ENCODE data around the gene DHRS2. TPM values are rescaled to one million over a fixed set of nuclear protein-coding genes. Genes with fewer than 3 reads are reported as not detected.

Gene DHRS2
- total and polyA plus RNA-seq, 10 of the 15 experiments (the other 5 are each of a cell fraction or from before 2014, with no cell fraction given): 0.09 to 1.8 (median 0.73) TPM; not detected in 1

GRCh38 chr14:23653051-23653450, 16.9 kb downstream of the DHRS2 start:
- in situ Hi-C loops (cut with MboI): no loop called here
- Histone ChIP-seq H3K9ac (ENCODE audit: control insufficient read depth, insufficient read depth, low read length) (no peak overlapping the region), H3K27ac (ENCODE audit: control insufficient read depth, insufficient read depth) (no peak overlapping the region), H3K27me3 (replicated peaks in 1 of 2; ENCODE audit: control insufficient read depth in 2 of 2, insufficient read depth in 2 of 2, low read length in 1 of 2) (no peaks in the 10 kb centered on the region; a peak in 1 of 4 replicates), H2AFZ (ENCODE audit: control insufficient read depth, low read depth, low read length) (no peak overlapping the region), H3K4me1 (ENCODE audit: control insufficient read depth, insufficient read depth, low read length) (no peaks in the 10 kb centered on the region), H3K36me3 (ENCODE audit: control insufficient read depth in 2 of 2, insufficient read depth in 2 of 2, low read length in 1 of 2) (no peaks in the 10 kb centered on the region), H3K4me2 (ENCODE audit: control insufficient read depth, insufficient read depth) (no peak overlapping the region), H4K20me1 (ENCODE audit: control insufficient read depth, insufficient read depth) (no peaks in the 10 kb centered on the region), H3K4me3 (no peak overlapping the region), H3K79me2 (ENCODE audit: control insufficient read depth, insufficient read depth, low read length) (no peaks in the 10 kb centered on the region), H3K9me3 (replicated peaks; ENCODE audit: control insufficient read depth, insufficient read depth, low read length) (no peaks in the 10 kb centered on the region)
- no peak for FAIRE-seq
- SMC1A ChIA-PET (ENCODE audit: uncharacterized antibody, unreplicated experiment): interaction anchor here (0.6 kb wide), 1 partner anchor 283 kb away, joined by 3 read pairs; no protein-coding TSS in a partner anchor
- no peak for DNase-seq (ENCODE audit: low read depth, low spot score)
- intact Hi-C loops (cut with micrococcal nuclease; ENCODE audit: unreplicated experiment): no loop called here
- 84% methylated on average over 1 of the region's 1 CpG for WGBS (ENCODE audit: insufficient coverage, insufficient replicate concordance, low lambda C conversion rate, missing lambda C conversion rate)
- RAD21 ChIA-PET (ENCODE audit: unreplicated experiment): no interaction called here
- POLR2A ChIA-PET: no interaction called here
- no peak for ATAC-seq
- CTCF ChIA-PET: no interaction called here
- BruUV-seq (replicated peaks): no TSS peak
- no peak for TF ChIP-seq TARDBP (IDR thresholded peaks at IDR 0.05; ENCODE audit: borderline replicate concordance)

- Histone ChIP-seq H3K4me2 (ENCODE audit: control insufficient read depth, insufficient read depth) (no peak overlapping the region), H3K9ac (ENCODE audit: control insufficient read depth, insufficient read depth, low read length) (no peak overlapping the region), H2AFZ (ENCODE audit: control insufficient read depth, low read depth, low read length) (no peak overlapping the region), H3K4me1 (ENCODE audit: control insufficient read depth, insufficient read depth, low read length) (no peaks in the 10 kb centered on the region), H3K79me2 (ENCODE audit: control insufficient read depth, insufficient read depth, low read length) (no peaks in the 10 kb centered on the region), H3K4me3 (no peak overlapping the region), H3K36me3 (ENCODE audit: control insufficient read depth in 2 of 2, insufficient read depth in 2 of 2, low read length in 1 of 2) (no peaks in the 10 kb centered on the region), H3K27me3 (replicated peaks in 1 of 2; ENCODE audit: control insufficient read depth in 2 of 2, insufficient read depth in 2 of 2, low read length in 1 of 2) (no peaks in the 10 kb centered on the region; a peak in 1 of 4 replicates), H3K27ac (ENCODE audit: control insufficient read depth, insufficient read depth) (no peak overlapping the region), H3K9me3 (replicated peaks; ENCODE audit: control insufficient read depth, insufficient read depth, low read length) (no peaks in the 10 kb centered on the region), H4K20me1 (ENCODE audit: control insufficient read depth, insufficient read depth) (no peaks in the 10 kb centered on the region)
- BruUV-seq (replicated peaks): no TSS peak
- 44% methylated on average over 6 of the region's 6 CpGs for WGBS (ENCODE audit: insufficient coverage, insufficient replicate concordance, low lambda C conversion rate, missing lambda C conversion rate)
- no peak for FAIRE-seq
- ChIA-PET CTCF (interaction anchor here (1.2 kb wide), 1 partner anchor 65 kb away, joined by 3 read pairs; no protein-coding TSS in a partner anchor), RAD21 (ENCODE audit: unreplicated experiment) (no interaction called here), POLR2A (no interaction called here), SMC1A (ENCODE audit: uncharacterized antibody, unreplicated experiment) (no interaction called here)
- intact Hi-C loops (cut with micrococcal nuclease; ENCODE audit: unreplicated experiment) (no loop called here), in situ Hi-C loops (cut with MboI) (no loop called here)
- ATAC-seq: no peak
- no peak for DNase-seq (ENCODE audit: low read depth, low spot score)
- TF ChIP-seq SPI1 (IDR thresholded peaks at IDR 0.05; ENCODE audit: borderline replicate concordance, insufficient read depth, low read depth, low read length) (no peak), CHD4 (IDR thresholded peaks at IDR 0.05) (no peak)
These were observed 18.1 kb downstream of the DHRS2 start for GRCh38 chr14:23654231-23654630.

Data from GM12878 (cell line).